Caco-2 (cell line): ENCODE measurements around the gene SGMS2. TPM values are rescaled to one million over a fixed set of nuclear protein-coding genes. Genes with fewer than 3 reads are reported as not detected.

Experiments used
- BruUV-seq: library from RNA; stranded (reverse); fragments of 400-500 nt; replicated peaks from 2 replicates; lab custom pipeline; 2021; lab: Mats Ljungman, UMichigan
- CTCF ChIA-PET: fragments of 300-600 bp; sonication (Branson Sonifier 250); formaldehyde crosslinking; loops from one replicate; lab custom pipeline; 2022; ENCODE audit warnings: antibody characterized with exemption; lab: Charles Lee
- POLR2A ChIA-PET: fragments of 300-600 bp; sonication (Branson Sonifier 250); formaldehyde crosslinking; loops from one replicate; lab custom pipeline; 2022; ENCODE audit warnings: antibody characterized with exemption; lab: Charles Lee
- DNase-seq, 2 experiments: peaks; one replicate each; pipeline versions ENCODE4 v3.0.0 to v3.0.0-alpha.2; 2020 to 2022
- H3K27me3 ChIP-seq: replicated peaks from 2 replicates; pipeline ENCODE4 v1.6.0; 2011; ENCODE audit warnings: low read length; ENCODE audit not compliant: control insufficient read depth, insufficient read depth
- H3K36me3 ChIP-seq: 2 replicates; pipeline ENCODE4 v1.5.1; 2011; ENCODE audit warnings: low read length; ENCODE audit not compliant: control insufficient read depth, insufficient read depth
- H3K4me1 ChIP-seq: fragments of 250-450 bp; sonication (Bioruptor Pico); 2 replicates; pipeline ENCODE4 v1.5.1; 2020; ENCODE audit warnings: mild to moderate bottlenecking
- H3K4me3 ChIP-seq: 2 replicates; pipeline ENCODE4 v1.5.1; 2011; ENCODE audit warnings: low read depth, mild to moderate bottlenecking, control low read depth, low read length
- H3K9me3 ChIP-seq: fragments of 250-450 bp; sonication (Bioruptor Pico); 2 replicates; pipeline ENCODE4 v1.5.1; 2020; ENCODE audit warnings: mild to moderate bottlenecking, moderate library complexity
- H3K27ac Mint-ChIP-seq: one replicate; pipeline ENCODE4 v1.8.0; 2022; ENCODE audit warnings: mixed read lengths; ENCODE audit not compliant: unreplicated experiment
- H3K27me3 Mint-ChIP-seq: one replicate; pipeline ENCODE4 v1.8.0; 2022; ENCODE audit warnings: mixed read lengths; ENCODE audit not compliant: insufficient read depth, unreplicated experiment
- H3K36me3 Mint-ChIP-seq: one replicate; pipeline ENCODE4 v1.8.0; 2022; ENCODE audit warnings: mild to moderate bottlenecking, mixed read lengths; ENCODE audit not compliant: insufficient read depth, unreplicated experiment
- H3K4me1 Mint-ChIP-seq: one replicate; pipeline ENCODE4 v1.8.0; 2022; ENCODE audit warnings: low read depth, mixed read lengths; ENCODE audit not compliant: unreplicated experiment
- H3K4me3 Mint-ChIP-seq: one replicate; pipeline ENCODE4 v1.8.0; 2022; ENCODE audit warnings: mild to moderate bottlenecking, moderate library complexity, mixed read lengths; ENCODE audit not compliant: unreplicated experiment
- H3K9me3 Mint-ChIP-seq: one replicate; pipeline ENCODE4 v1.8.0; 2022; ENCODE audit warnings: mixed read lengths; ENCODE audit not compliant: unreplicated experiment
- CTCF ChIP-seq, 2 experiments: fragments of 200-600 bp in 1 of 2; IDR thresholded peaks; 1 replicate in 1 of 2; 2 replicates in 1 of 2; pipeline versions ENCODE4 v1.5.1 to v1.8.0; 2011 to 2022; ENCODE audit warnings: antibody characterized with exemption in 1 of 2, control low read depth in 1 of 2, inconsistent platforms in 1 of 2, low read depth in 1 of 2, low read length in 1 of 2, mild to moderate bottlenecking in 1 of 2, moderate library complexity in 1 of 2; ENCODE audit not compliant: insufficient read depth in 1 of 2, severe bottlenecking in 1 of 2, unreplicated experiment in 1 of 2
- intact Hi-C: fragments of 100-400 bp; cut with micrococcal nuclease; formaldehyde crosslinking; loops from one replicate; pipeline ENCODE4 v1.10.0; 2022; ENCODE audit not compliant: unreplicated experiment
- total RNA-seq: library from RNA; stranded (reverse); gene quantifications from 2 replicates; pipeline ENCODE4 v1.2.3, GENCODE V29; 2022

The SGMS2 gene
- total RNA-seq, 1 experiment from 2014 or later, result 3.4 TPM

DNA sequence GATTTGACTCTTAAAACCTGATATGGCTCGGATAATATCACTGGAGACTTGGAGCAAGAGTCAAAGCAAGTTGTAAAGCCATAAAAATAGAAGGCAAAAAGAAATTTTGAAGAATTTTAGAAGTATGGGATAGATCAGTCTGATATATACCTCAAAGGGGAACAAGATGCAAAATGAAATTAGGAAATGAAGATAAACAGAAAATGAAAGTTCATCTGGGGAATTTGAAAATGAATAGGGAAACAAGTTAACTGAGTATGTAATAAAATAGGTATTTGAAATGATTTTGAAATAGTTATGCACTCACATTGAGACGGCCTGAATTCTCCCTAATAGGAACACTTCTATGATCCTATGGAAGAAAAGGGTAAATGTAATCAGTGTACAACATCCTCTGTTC is 112.3 kb downstream of the SGMS2 start:
- no peak for DNase-seq
- H3K27me3 ChIP-seq, result no peaks in the 10 kb centered on the region
- H3K36me3 ChIP-seq, result no peaks in the 10 kb centered on the region
- H3K4me1 ChIP-seq, result 0 out of 2 replicates have a peak, but pooled peaks cover 3% of the 10 kb centered on the region
- ChIA-PET CTCF (no interaction called here), POLR2A (interaction anchor here (0.6 kb wide), 1 partner anchor 608 kb away, joined by 3 read pairs; no protein-coding TSS in a partner anchor)
- H3K27me3 Mint-ChIP-seq, result peaks cover 5% of the 10 kb centered on the region
- no peaks in the 10 kb centered on the region for H3K9me3 Mint-ChIP-seq
- H3K4me3 Mint-ChIP-seq, result no peak overlapping the region
- H3K27ac Mint-ChIP-seq, result no peak overlapping the region
- H3K4me3 ChIP-seq, result no peak overlapping the region
- TF ChIP-seq CTCF (IDR thresholded peaks at IDR 0.05; ENCODE audit: insufficient read depth in 1 of 2, low read depth in 1 of 2, low read length in 1 of 2, severe bottlenecking in 1 of 2, unreplicated experiment in 1 of 2), result no peak
- no TSS peak for BruUV-seq
- peaks cover 5% of the 10 kb centered on the region for H3K36me3 Mint-ChIP-seq
- H3K9me3 ChIP-seq, result no peaks in the 10 kb centered on the region
- intact Hi-C loops, result no loop called here
- H3K4me1 Mint-ChIP-seq, result peaks cover 6% of the 10 kb centered on the region

DNA sequence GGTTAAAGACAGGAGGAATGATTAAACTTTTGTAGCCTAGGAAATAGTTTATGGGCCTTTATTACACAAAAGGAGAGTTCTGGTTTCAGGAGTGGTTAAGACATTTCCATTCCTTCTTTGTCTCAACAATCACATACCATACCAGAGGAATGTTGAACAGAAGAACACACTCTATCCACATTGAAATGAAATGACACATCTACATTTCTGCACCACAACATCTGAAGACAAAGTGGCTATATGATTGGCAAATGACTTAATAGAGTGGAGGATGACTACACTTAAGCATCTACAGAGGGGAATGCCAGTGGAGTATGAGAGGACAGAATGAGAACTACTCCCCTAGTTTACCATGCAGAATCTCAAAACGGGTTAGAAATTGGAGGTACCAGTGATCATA is 114.6 kb downstream of the SGMS2 start:
- POLR2A ChIA-PET, result no interaction called here
- DNase-seq, result no peak
- Mint-ChIP-seq H3K9me3 (no peaks in the 10 kb centered on the region), H3K27me3 (peaks cover 5% of the 10 kb centered on the region), H3K4me1 (no peaks in the 10 kb centered on the region), H3K36me3 (peaks cover 5% of the 10 kb centered on the region), H3K27ac (no peak overlapping the region), H3K4me3 (no peak overlapping the region)
- TF ChIP-seq CTCF (IDR thresholded peaks at IDR 0.05; ENCODE audit: insufficient read depth in 1 of 2, low read depth in 1 of 2, low read length in 1 of 2, severe bottlenecking in 1 of 2, unreplicated experiment in 1 of 2), result no peak
- BruUV-seq, result no TSS peak
- CTCF ChIA-PET, result no interaction called here
- no peaks in the 10 kb centered on the region for H3K36me3 ChIP-seq
- no peaks in the 10 kb centered on the region for H3K4me1 ChIP-seq
- H3K4me3 ChIP-seq, result no peak overlapping the region
- intact Hi-C loops, result no loop called here
- no peaks in the 10 kb centered on the region for H3K27me3 ChIP-seq
- H3K9me3 ChIP-seq, result no peaks in the 10 kb centered on the region

DNA sequence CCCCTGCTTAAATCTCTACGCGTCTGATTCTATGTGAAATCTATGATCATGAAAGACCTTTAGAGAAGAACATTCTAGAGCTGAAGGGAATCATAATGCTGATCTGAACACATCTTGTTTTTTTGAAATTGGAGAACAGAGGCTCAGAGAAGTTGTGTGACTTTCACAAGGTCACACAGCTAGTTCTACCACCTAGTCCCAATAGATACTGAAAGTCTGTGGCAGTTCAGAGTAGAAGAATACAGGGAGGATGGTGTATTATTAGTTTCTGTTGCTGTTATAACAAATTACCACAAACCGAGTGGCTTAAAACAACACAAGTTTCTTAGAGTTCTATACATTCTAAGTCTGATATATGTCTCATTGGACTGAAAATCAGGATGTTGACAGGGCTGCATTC is 121.1 kb downstream of the SGMS2 start:
- TF ChIP-seq CTCF (IDR thresholded peaks at IDR 0.05; ENCODE audit: insufficient read depth in 1 of 2, low read depth in 1 of 2, low read length in 1 of 2, severe bottlenecking in 1 of 2, unreplicated experiment in 1 of 2), result no peak
- H3K27me3 Mint-ChIP-seq, result no peaks in the 10 kb centered on the region
- ChIA-PET CTCF (no interaction called here), POLR2A (interaction anchor here (0.6 kb wide), 1 partner anchor 415 kb away, joined by 3 read pairs; no protein-coding TSS in a partner anchor)
- no peak for DNase-seq
- no peaks in the 10 kb centered on the region for H3K9me3 Mint-ChIP-seq
- no peaks in the 10 kb centered on the region for H3K27me3 ChIP-seq
- H3K4me1 Mint-ChIP-seq, result no peaks in the 10 kb centered on the region
- H3K4me3 Mint-ChIP-seq, result no peak overlapping the region
- no peaks in the 10 kb centered on the region for H3K9me3 ChIP-seq
- H3K4me1 ChIP-seq, result no peaks in the 10 kb centered on the region
- no peak overlapping the region for H3K27ac Mint-ChIP-seq
- no peaks in the 10 kb centered on the region for H3K36me3 ChIP-seq
- H3K36me3 Mint-ChIP-seq, result no peaks in the 10 kb centered on the region
- H3K4me3 ChIP-seq, result no peak overlapping the region
- BruUV-seq, result no TSS peak
- intact Hi-C loops, result no loop called here
